Peyer's patch (tissue), 4 donors: ENCODE measurements around the gene TULP4. TPM values are rescaled to one million over a fixed set of nuclear protein-coding genes. Genes with fewer than 3 reads are reported as not detected.

ENCODE experiments used
- DNase-seq, 3 donors: peaks; one replicate each; pipeline ENCODE4 v3.0.0-alpha.2; 2017 to 2019
- H3K27ac ChIP-seq, 4 donors: fragments of 200-600 bp; sonication (generic); one replicate each; pipeline ENCODE4 v1.5.1; 2016 to 2019
- H3K27me3 ChIP-seq, 2 donors: fragments of 200-600 bp; sonication (generic); one replicate each; pipeline ENCODE4 v1.5.1; 2019
- H3K36me3 ChIP-seq, 3 donors: fragments of 200-600 bp; sonication (generic); one replicate each; pipeline ENCODE4 v1.5.1; 2016 to 2019
- H3K4me1 ChIP-seq, 4 donors: fragments of 200-600 bp; sonication (generic); one replicate each; pipeline ENCODE4 v1.5.1; 2016 to 2019
- H3K4me3 ChIP-seq, 4 donors: fragments of 200-600 bp; sonication (generic); 1 replicate in 3 of 4; 2 replicates in 1 of 4; pipeline ENCODE4 v1.5.1; 2016 to 2019; ENCODE audit warnings: mild to moderate bottlenecking in 1 of 4
- H3K9me3 ChIP-seq, 4 donors: fragments of 200-600 bp; sonication (generic); one replicate each; pipeline ENCODE4 v1.5.1; 2016 to 2019; ENCODE audit warnings: mild to moderate bottlenecking in 1 of 4
- POLR2A ChIP-seq, 2 donors: fragments of 450-650 bp; IDR thresholded peaks; one replicate each; pipeline ENCODE4 v1.5.1; 2017; ENCODE audit warnings: antibody characterized with exemption in 2 of 2, mild to moderate bottlenecking in 2 of 2, moderate library complexity in 2 of 2
- total RNA-seq, 4 donors: library from RNA; depleted of rRNA; stranded (reverse); fragments of >200 nt; gene quantifications; one replicate each; pipeline ENCODE4 v1.1.0, GENCODE V29; 2016
- TF ChIP-seq, protein P1 (sequence below), 6 experiments: fragments of 450-650 bp in 4 of 6; fragments of 200-600 bp in 2 of 6; sonication (generic) in 1 of 6; IDR thresholded peaks; one replicate each; pipeline ENCODE4 v1.5.1; 2017 to 2019; ENCODE audit warnings: antibody characterized with exemption in 6 of 6, mild to moderate bottlenecking in 3 of 6, moderate library complexity in 1 of 6

Gene TULP4
- total RNA-seq, 4 donors from 2014 or later: 197 to 268 (median 206) TPM

- peak overlapping the region in 3 of 4 donors; percentile 11 to 65 (median 48) for H3K27ac ChIP-seq
- H3K9me3 ChIP-seq: no peaks in the 10 kb centered on the region
- peaks cover 0 to 29% (median 2%) of the 10 kb centered on the region in 4 donors for H3K4me1 ChIP-seq
- no peaks in the 10 kb centered on the region for H3K36me3 ChIP-seq
- no peak for DNase-seq
- no peak overlapping the region for H3K4me3 ChIP-seq
- TF ChIP-seq, protein P1, sequence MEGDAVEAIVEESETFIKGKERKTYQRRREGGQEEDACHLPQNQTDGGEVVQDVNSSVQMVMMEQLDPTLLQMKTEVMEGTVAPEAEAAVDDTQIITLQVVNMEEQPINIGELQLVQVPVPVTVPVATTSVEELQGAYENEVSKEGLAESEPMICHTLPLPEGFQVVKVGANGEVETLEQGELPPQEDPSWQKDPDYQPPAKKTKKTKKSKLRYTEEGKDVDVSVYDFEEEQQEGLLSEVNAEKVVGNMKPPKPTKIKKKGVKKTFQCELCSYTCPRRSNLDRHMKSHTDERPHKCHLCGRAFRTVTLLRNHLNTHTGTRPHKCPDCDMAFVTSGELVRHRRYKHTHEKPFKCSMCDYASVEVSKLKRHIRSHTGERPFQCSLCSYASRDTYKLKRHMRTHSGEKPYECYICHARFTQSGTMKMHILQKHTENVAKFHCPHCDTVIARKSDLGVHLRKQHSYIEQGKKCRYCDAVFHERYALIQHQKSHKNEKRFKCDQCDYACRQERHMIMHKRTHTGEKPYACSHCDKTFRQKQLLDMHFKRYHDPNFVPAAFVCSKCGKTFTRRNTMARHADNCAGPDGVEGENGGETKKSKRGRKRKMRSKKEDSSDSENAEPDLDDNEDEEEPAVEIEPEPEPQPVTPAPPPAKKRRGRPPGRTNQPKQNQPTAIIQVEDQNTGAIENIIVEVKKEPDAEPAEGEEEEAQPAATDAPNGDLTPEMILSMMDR (IDR thresholded peaks at IDR 0.05): no peak
- TF ChIP-seq POLR2A (IDR thresholded peaks at IDR 0.05): no peak
- H3K27me3 ChIP-seq: no peaks in the 10 kb centered on the region
These were observed 10.1 kb downstream of the TULP4 start for GRCh38 chr6:158322400-158322723.

DNA sequence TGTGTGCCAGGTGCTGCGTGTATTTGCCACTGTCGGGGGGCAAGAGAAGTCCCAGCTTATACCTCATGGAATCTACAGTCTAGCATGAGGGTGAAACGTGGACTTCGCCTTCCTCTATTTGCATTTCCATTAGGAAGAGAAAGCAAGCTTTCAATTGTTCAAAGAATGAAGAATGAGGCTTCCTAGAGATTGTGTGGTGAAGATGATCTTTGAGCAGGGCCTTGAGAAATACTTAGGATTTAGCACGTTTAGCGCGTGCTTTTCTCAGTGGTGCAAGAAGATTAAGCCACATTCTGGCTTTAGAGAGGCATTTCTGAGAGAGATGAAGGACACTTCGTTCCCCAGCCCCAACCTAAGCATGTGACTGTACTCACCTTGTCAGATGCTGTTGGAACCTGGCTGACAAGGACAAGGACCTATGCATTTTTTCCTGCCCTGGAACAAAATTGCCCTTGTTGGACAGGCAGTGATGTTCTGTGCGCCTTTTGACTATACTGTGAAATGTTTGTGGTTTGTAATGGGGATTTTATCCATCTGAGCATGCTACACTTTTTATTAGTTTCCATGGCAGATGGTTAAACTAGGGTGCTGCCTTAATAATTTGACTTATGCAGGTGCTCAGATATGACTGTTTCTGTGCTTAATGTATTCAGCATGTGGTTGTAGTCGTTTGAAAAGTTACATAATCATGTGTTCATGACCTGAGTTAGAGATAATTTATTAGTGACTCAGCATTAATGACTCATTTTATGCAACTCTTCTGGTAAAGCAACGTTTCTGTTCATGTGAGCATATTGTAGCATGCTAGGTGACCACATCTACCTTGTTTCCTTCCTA, 10.7 kb downstream of the TULP4 start:
- no peaks in the 10 kb centered on the region for H3K36me3 ChIP-seq
- H3K27ac ChIP-seq: peak overlapping the region in 2 of 4 donors; percentile 48 to 65
- DNase-seq: no peak
- TF ChIP-seq POLR2A (IDR thresholded peaks at IDR 0.05): no peak
- TF ChIP-seq, protein P1 (IDR thresholded peaks at IDR 0.05): no peak
- H3K4me1 ChIP-seq: peaks cover 0 to 29% (median 2%) of the 10 kb centered on the region in 4 donors
- H3K4me3 ChIP-seq: no peak overlapping the region
- H3K9me3 ChIP-seq: no peaks in the 10 kb centered on the region
- H3K27me3 ChIP-seq: no peaks in the 10 kb centered on the region

- no peak for DNase-seq
- Histone ChIP-seq H3K9me3 (no peaks in the 10 kb centered on the region), H3K27me3 (no peaks in the 10 kb centered on the region), H3K4me3 (no peak overlapping the region), H3K27ac (peak overlapping the region in 1 of 4 donors; percentile 65), H3K36me3 (no peaks in the 10 kb centered on the region), H3K4me1 (peaks cover 0 to 33% (median 2%) of the 10 kb centered on the region in 4 donors)
- TF ChIP-seq, protein P1 (IDR thresholded peaks at IDR 0.05): no peak
- no peak for TF ChIP-seq POLR2A (IDR thresholded peaks at IDR 0.05)
These were observed 11.3 kb downstream of the TULP4 start for GRCh38 chr6:158323561-158323958.

DNA sequence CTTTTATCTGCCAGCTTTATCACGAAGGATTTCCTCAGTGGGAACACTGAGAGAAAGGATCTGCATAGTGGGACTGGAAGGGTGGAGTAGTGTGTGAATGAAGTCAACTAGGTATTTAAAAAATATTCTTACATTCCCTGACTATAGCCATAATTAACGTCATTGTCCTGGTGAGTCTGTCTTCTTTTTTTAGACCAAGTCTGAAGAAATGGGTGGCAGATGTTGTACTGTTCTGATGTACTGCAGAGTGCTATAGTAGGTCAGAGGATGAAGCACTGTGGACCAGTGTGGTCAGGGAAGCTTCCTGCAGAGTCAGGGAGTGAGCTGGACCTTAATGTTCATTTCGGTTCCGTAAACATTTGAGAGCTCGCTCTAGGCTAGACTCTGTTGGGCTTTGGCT, 11.9 kb downstream of the TULP4 start:
- Histone ChIP-seq H3K9me3 (no peaks in the 10 kb centered on the region), H3K4me3 (no peak overlapping the region), H3K27ac (no peak overlapping the region), H3K4me1 (peaks cover 0 to 39% (median 2%) of the 10 kb centered on the region in 4 donors), H3K36me3 (no peaks in the 10 kb centered on the region), H3K27me3 (no peaks in the 10 kb centered on the region)
- TF ChIP-seq, protein P1 (IDR thresholded peaks at IDR 0.05): no peak
- no peak for DNase-seq

GRCh38 chr6:158327211-158327610, 14.9 kb downstream of the TULP4 start:
- Histone ChIP-seq H3K27ac (no peak overlapping the region), H3K9me3 (no peaks in the 10 kb centered on the region), H3K4me1 (peaks cover 0 to 24% (median 2%) of the 10 kb centered on the region in 4 donors)

More at GRCh38 chr6:158327211-158327610, 14.9 kb downstream of the TULP4 start:
- H3K27me3 ChIP-seq: no peaks in the 10 kb centered on the region
- peaks cover 0 to 4% (median 0%) of the 10 kb centered on the region in 3 donors for H3K36me3 ChIP-seq
- DNase-seq: no peak
- no peak for TF ChIP-seq POLR2A (IDR thresholded peaks at IDR 0.05)
- TF ChIP-seq, protein P1 (IDR thresholded peaks at IDR 0.05): no peak
- H3K4me3 ChIP-seq: no peak overlapping the region
